RWPE1 (cell line): ENCODE data around the gene TMEM247.

Experiments used
- CTCF ChIA-PET: fragments of 350-600 bp; sonication (Branson Sonifier 250); formaldehyde crosslinking; extraction: SDS; loops from one replicate; lab custom pipeline; 2021; lab: Yijun Ruan, JAX
- POLR2A ChIA-PET: fragments of 400-600 bp; formaldehyde crosslinking; extraction: SDS; loops from one replicate; lab custom pipeline; 2020; ENCODE audit warnings: antibody characterized with exemption; ENCODE audit not compliant: low non-redundant PET; lab: Yijun Ruan, JAX
- DNase-seq: peaks from one replicate; pipeline ENCODE4 v3.0.0; 2012; ENCODE audit warnings: low spot score
- H3K27ac ChIP-seq: fragments of 450-650 bp; 2 replicates; pipeline ENCODE4 v1.5.1; 2017
- CTCF ChIP-seq: fragments of 450-650 bp; conservative IDR thresholded peaks from 2 replicates; pipeline ENCODE4 v1.5.1; 2017; ENCODE audit warnings: low read depth, mild to moderate bottlenecking

TMEM247 gene

DNA sequence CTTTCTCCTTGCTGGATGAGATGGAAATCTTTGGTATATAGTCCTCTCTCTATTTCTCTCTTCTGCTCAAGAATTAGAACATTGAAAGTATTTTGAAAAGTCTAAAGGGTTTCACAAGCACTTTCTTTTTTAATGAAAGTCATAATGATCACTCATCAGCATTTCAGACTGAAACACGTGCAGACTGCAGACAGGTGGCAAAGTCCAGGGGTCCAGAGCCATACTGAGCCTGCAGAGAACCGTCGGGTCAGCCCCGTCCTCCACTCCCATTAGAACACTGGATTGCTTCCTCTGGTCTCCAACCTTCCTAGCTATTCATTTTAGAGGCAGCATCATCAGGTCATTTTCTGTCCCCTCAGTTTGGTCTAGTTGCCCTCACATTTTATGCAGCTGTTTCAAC, 3.1 kb downstream of the TMEM247 start:
- DNase-seq, result no peak
- CTCF ChIA-PET, result no interaction called here
- H3K27ac ChIP-seq, result no peak overlapping the region
- POLR2A ChIA-PET, result no interaction called here
- TF ChIP-seq CTCF, result no peak

GRCh38 chr2:46485002-46485401, 5.6 kb downstream of the TMEM247 start:
- no peak for TF ChIP-seq CTCF
- H3K27ac ChIP-seq, result no peak overlapping the region
- ChIA-PET CTCF (interaction anchor here (0.6 kb wide), 1 partner anchor 138 kb away, joined by 4 read pairs; no protein-coding TSS in a partner anchor), POLR2A (no interaction called here)
- no peak for DNase-seq

- ChIA-PET CTCF (no interaction called here), POLR2A (no interaction called here)
- no peak overlapping the region for H3K27ac ChIP-seq
- no peak for DNase-seq
- no peak for TF ChIP-seq CTCF
Observed at GRCh38 chr2:46486436-46486835, 7.1 kb downstream of the TMEM247 start.

DNA sequence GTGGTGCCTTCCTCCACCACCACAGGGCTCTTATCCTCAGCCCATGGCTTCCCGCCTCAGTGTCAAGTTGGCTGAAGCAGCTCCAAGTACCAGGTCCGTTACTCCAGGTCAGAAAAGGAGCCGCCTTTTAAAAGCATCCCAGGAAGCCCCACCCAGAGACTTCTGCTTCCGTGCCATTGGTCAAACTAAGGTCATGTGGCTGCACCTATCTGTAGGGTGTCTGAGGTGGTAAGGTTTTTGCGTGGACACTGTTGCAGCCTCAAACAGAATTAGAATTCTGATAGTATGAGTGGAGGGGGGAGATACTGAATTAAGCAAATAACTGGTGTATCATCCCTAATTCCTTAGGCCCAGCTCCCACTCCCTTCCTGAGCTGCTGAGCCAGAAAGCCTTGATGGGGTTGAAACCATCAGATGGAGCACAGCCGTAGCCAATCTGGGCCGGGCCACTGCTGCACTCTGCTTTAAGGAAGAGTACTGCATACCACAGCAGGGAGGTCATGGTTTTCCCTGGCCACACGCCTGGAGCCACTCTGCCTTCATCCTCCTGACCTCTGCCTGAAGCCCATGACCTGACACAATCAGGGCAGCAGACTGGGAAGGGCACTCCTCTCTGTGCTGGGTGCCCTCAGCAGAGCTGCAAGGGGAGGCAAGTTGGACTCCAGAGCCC, 8.4 kb downstream of the TMEM247 start:
- CTCF ChIA-PET, result interaction anchor here (0.7 kb wide), 2 partner anchors 73 to 569 kb away, joined by 3 read pairs; no protein-coding TSS in a partner anchor
- no peak for TF ChIP-seq CTCF
- DNase-seq, result peak; percentile 25
- peak overlapping the region; percentile 27; the same call in 1 of the 2 replicates for H3K27ac ChIP-seq
- POLR2A ChIA-PET, result no interaction called here

DNA sequence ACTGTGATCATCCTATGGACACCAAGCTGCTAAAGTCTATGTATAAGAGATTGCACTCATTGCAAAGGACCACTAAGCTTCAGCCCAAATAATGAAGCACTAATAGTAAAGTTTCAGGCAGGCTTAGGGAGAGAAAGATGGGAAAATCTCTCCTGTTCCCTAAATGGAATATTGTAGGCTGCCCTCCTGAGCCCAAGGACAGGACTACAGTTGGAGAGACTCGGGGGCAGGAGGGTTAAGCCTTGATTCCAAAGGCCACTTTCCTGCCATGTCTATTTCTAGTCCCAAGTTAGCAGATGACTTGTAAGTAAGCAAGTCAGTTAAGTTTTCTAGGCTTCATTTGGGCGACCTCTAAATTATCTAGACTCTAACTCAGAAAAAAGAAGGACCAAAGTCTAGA, 9.0 kb downstream of the TMEM247 start:
- peak overlapping the region; percentile 27; the same call in 1 of the 2 replicates for H3K27ac ChIP-seq
- no peak for TF ChIP-seq CTCF
- DNase-seq, result no peak
- ChIA-PET CTCF (interaction anchor here (0.7 kb wide), 1 partner anchor 72 kb away, joined by 3 read pairs; no protein-coding TSS in a partner anchor), POLR2A (no interaction called here)

DNA sequence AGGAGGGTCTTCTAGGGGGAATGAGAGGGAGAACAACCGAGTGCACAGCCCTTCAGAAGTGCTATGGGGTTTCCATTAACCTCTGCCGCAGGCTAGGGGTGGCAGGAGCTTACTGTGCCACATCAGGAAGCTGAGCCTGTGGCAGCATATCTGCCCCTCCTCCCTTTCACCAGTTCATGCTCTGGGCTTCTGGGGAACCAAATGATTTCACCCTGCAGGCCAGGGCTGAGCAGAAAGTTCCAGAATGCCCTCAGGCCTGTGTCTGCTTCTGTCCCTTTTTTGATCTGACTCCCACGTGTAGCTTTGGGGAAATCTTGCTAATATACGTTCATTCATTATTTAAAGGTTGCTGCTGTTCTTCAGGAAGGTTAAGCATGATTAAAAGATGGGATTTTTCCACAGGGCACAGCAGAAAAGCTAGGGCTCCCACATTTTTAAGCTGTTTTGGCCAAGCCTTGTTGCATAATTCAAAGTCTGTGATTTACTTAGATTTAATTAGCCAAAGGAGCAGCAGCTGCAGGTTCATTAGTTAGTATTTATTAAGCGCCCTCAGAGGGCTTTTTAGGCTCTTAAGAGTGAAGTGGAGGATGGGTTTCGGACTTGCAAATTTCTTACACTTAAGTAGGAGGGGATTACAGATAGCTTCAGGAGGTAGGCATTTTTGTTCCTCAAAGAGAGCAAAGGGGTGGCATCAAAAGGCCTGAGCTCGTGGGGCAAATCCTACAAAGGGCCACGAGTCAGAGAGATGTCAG, 10.2 kb downstream of the TMEM247 start:
- CTCF ChIA-PET, result interaction anchor here (0.5 to 0.6 kb wide), 2 partner anchors 16 to 125 kb away, joined by 3 to 10 read pairs; no protein-coding TSS in a partner anchor
- no peak overlapping the region for H3K27ac ChIP-seq
- no peak for TF ChIP-seq CTCF
- POLR2A ChIA-PET, result no interaction called here
- no peak for DNase-seq
